PC-3 (cell line): ENCODE results near the gene PCSK9. TPM values are rescaled to one million over a fixed set of nuclear protein-coding genes. Genes with fewer than 3 reads are reported as not detected.

Experiments used
- ATAC-seq: fragments of 200-7000 bp; cut with Tn5 transposase; 2 replicates; pipeline ENCODE4 v1.9.1; 2020; ENCODE audit warnings: mild to moderate bottlenecking, moderate library complexity
- BruUV-seq: library from RNA; stranded (reverse); fragments of 400-500 nt; replicated peaks from 2 replicates; lab custom pipeline; 2021; lab: Mats Ljungman, UMichigan
- CTCF ChIA-PET: fragments of 300-600 bp; sonication (Branson Sonifier 250); formaldehyde crosslinking; loops from one replicate; lab custom pipeline; 2022; ENCODE audit warnings: antibody characterized with exemption; lab: Charles Lee
- POLR2A ChIA-PET: fragments of 300-600 bp; sonication (Branson Sonifier 250); formaldehyde crosslinking; loops from one replicate; lab custom pipeline; 2022; ENCODE audit warnings: antibody characterized with exemption; ENCODE audit not compliant: unreplicated experiment; lab: Charles Lee
- DNase-seq: peaks from one replicate; pipeline ENCODE4 v3.0.0-alpha.2; 2015
- H2AFZ ChIP-seq: fragments of 300-600 bp; sonication (generic); 2 replicates; pipeline ENCODE4 v1.6.0; 2016; ENCODE audit warnings: antibody characterized with exemption, low read length
- H3F3A ChIP-seq: fragments of 300-600 bp; sonication (generic); one replicate; pipeline ENCODE4 v1.6.0; 2017; ENCODE audit warnings: antibody characterized with exemption, low read length, control low read depth, mild to moderate bottlenecking; ENCODE audit not compliant: unreplicated experiment
- H3K27ac ChIP-seq: fragments of 300-600 bp; sonication (generic); 2 replicates; pipeline ENCODE4 v1.5.1; 2016; ENCODE audit warnings: mild to moderate bottlenecking, low read length
- H3K27me3 ChIP-seq: fragments of 300-600 bp; sonication (generic); 2 replicates; pipeline ENCODE4 v1.6.1; 2016; ENCODE audit warnings: low read length, mixed read lengths
- H3K36me3 ChIP-seq: fragments of 300-600 bp; sonication (generic); 2 replicates; pipeline ENCODE4 v1.6.1; 2016; ENCODE audit warnings: low read depth, mixed run types, low read length, mixed read lengths
- H3K4me1 ChIP-seq: fragments of 300-600 bp; sonication (generic); 2 replicates; pipeline ENCODE4 v1.5.1; 2016; ENCODE audit warnings: low read length; ENCODE audit not compliant: insufficient read depth
- H3K4me2 ChIP-seq: fragments of 300-600 bp; sonication (generic); 2 replicates; pipeline ENCODE4 v1.6.0; 2016; ENCODE audit warnings: low read length
- H3K4me3 ChIP-seq: fragments of 300-600 bp; sonication (generic); 2 replicates; pipeline ENCODE4 v1.5.1; 2016; ENCODE audit warnings: mild to moderate bottlenecking, low read length, mixed read lengths
- H3K79me2 ChIP-seq: fragments of 300-600 bp; sonication (generic); 2 replicates; pipeline ENCODE4 v1.6.1; 2017; ENCODE audit warnings: low read length, mixed read lengths
- H3K9ac ChIP-seq: fragments of 300-600 bp; sonication (generic); 2 replicates; pipeline ENCODE4 v1.6.0; 2016; ENCODE audit warnings: mild to moderate bottlenecking, low read length
- H3K9me2 ChIP-seq: fragments of 300-600 bp; sonication (generic); replicated peaks from 2 replicates; pipeline ENCODE4 v1.6.1; 2016; ENCODE audit warnings: mixed run types, low read length, mixed read lengths
- H3K9me3 ChIP-seq: fragments of 300-600 bp; sonication (generic); 2 replicates; pipeline ENCODE4 v1.6.1; 2016; ENCODE audit warnings: low read length, mixed read lengths
- H4K20me1 ChIP-seq: fragments of 300-600 bp; sonication (generic); 2 replicates; pipeline ENCODE4 v1.6.1; 2016; ENCODE audit warnings: low read length, mixed read lengths
- CTCF ChIP-seq: fragments of 300-600 bp; sonication (generic); conservative IDR thresholded peaks from 2 replicates; pipeline ENCODE4 v1.5.1; 2017; ENCODE audit warnings: antibody characterized with exemption, low read depth, mild to moderate bottlenecking, low read length
- EZH2 ChIP-seq: fragments of 300-600 bp; sonication (generic); IDR thresholded peaks from one replicate; pipeline ENCODE4 v1.6.1; 2017; ENCODE audit warnings: antibody characterized with exemption, mild to moderate bottlenecking, low read length; ENCODE audit not compliant: unreplicated experiment
- EZH2phosphoT487 ChIP-seq: fragments of 300-600 bp; sonication (generic); IDR thresholded peaks from 2 replicates; pipeline ENCODE4 v1.6.1; 2018; ENCODE audit warnings: mild to moderate bottlenecking, antibody characterized with exemption, low read length, borderline replicate concordance
- intact Hi-C: fragments of 100-400 bp; cut with micrococcal nuclease; formaldehyde crosslinking; loops from 2 replicates; pipeline ENCODE4 v1.9.0; 2023
- total RNA-seq: library from RNA; depleted of rRNA; stranded (reverse); fragments of >200 nt; gene quantifications from 2 replicates; pipeline ENCODE4 v1.2.3, GENCODE V29; 2014

Gene PCSK9
- total RNA-seq, 1 experiment from 2014 or later, result 6.8 TPM

DNA sequence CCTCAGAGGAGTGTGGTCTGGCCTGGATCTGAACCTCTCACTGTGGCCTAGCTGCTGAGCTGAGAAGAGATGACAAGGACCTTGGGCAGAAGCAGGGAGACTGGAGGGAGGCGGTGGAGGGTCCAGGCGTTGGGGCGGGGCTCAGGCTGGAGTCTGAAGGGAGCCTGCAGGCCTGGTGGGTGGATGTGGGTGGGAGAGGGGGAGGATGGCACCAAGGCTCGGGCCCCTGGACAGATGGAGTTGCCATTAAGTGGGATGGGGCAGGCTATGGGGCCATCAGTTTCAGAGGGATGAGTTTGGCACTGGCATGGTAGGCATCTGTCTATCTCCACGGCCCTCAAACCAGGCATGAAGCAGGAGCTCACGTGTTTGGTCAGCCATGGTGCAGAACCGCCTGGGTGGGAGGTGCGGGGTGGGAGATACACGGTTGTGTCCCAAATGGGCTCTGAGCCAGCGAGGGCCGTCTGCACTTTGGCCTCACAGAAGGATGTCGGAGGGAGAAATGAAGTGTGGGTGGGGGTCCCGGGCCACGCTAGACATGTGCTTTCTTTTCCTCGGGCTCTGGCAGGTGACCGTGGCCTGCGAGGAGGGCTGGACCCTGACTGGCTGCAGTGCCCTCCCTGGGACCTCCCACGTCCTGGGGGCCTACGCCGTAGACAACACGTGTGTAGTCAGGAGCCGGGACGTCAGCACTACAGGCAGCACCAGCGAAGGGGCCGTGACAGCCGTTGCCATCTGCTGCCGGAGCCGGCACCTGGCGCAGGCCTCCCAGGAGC is 23.6 kb downstream of the PCSK9 start:
- TF ChIP-seq CTCF (no peak), EZH2 (no peak), EZH2phosphoT487 (no peak)
- Histone ChIP-seq H3K9me2 (no peaks in the 10 kb centered on the region), H3K36me3 (no peaks in the 10 kb centered on the region), H3K4me2 (no peak overlapping the region), H3F3A (no peaks in the 10 kb centered on the region), H3K9ac (no peak overlapping the region), H3K27ac (no peak overlapping the region), H3K4me1 (no peaks in the 10 kb centered on the region), H3K9me3 (no peaks in the 10 kb centered on the region), H2AFZ (no peak overlapping the region), H3K79me2 (no peaks in the 10 kb centered on the region), H4K20me1 (no peaks in the 10 kb centered on the region), H3K4me3 (no peak overlapping the region), H3K27me3 (no peaks in the 10 kb centered on the region)
- ChIA-PET CTCF (interaction anchor here (0.7 kb wide), 1 partner anchor 58 kb away, joined by 3 read pairs; no protein-coding TSS in a partner anchor), POLR2A (no interaction called here)
- DNase-seq (no peak), ATAC-seq (no peak)
- intact Hi-C loops, result no loop called here
- BruUV-seq, result no TSS peak

GRCh38 chr1:55063577-55063942 is 24.2 kb downstream of the PCSK9 start:
- no peaks in the 10 kb centered on the region for H3K27me3 ChIP-seq
- H3K9me2 ChIP-seq, result no peaks in the 10 kb centered on the region
- ChIA-PET POLR2A (interaction anchor here (0.6 kb wide), 1 partner anchor 403 kb away, joined by 3 read pairs; no protein-coding TSS in a partner anchor), CTCF (interaction anchor here (0.7 kb wide), 1 partner anchor 58 kb away, joined by 3 read pairs; no protein-coding TSS in a partner anchor)
- H3K4me2 ChIP-seq, result no peak overlapping the region
- no peaks in the 10 kb centered on the region for H3K79me2 ChIP-seq
- no peak overlapping the region for H3K4me3 ChIP-seq
- no TSS peak for BruUV-seq
- no peak overlapping the region for H3K9ac ChIP-seq
- H3F3A ChIP-seq, result no peaks in the 10 kb centered on the region
- H2AFZ ChIP-seq, result no peak overlapping the region
- no peak for TF ChIP-seq EZH2
- TF ChIP-seq CTCF, result no peak
- TF ChIP-seq EZH2phosphoT487, result no peak
- peaks cover 4% of the 10 kb centered on the region; the same call in 1 of the 2 replicates for H3K36me3 ChIP-seq
- DNase-seq (no peak), ATAC-seq (no peak)
- no peaks in the 10 kb centered on the region for H4K20me1 ChIP-seq
- intact Hi-C loops, result no loop called here
- H3K9me3 ChIP-seq, result no peaks in the 10 kb centered on the region
- no peak overlapping the region for H3K27ac ChIP-seq
- H3K4me1 ChIP-seq, result no peaks in the 10 kb centered on the region
